SH-SY5Y (cell line): ENCODE data around the gene HOXA6.

Experiments
- GATA2 ChIP-seq: IDR thresholded peaks from 2 replicates; pipeline ENCODE4 v1.6.1; 2011; ENCODE audit warnings: mild to moderate bottlenecking, low read depth, low read length
- GATA3 ChIP-seq: IDR thresholded peaks from 2 replicates; pipeline ENCODE4 v1.6.1; 2011; ENCODE audit warnings: low read depth, mild to moderate bottlenecking, low read length, moderate library complexity

- TF ChIP-seq GATA3 (no peak), GATA2 (no peak)
These were observed 39.0 kb downstream of the HOXA6 start for GRCh38 chr7:27108390-27109127.
